Measurements from ENCODE around the gene CAPG.
"Not testable (repeated sequence)": the region's sequence is repeated elsewhere in the genome, so short reads cannot be mapped to it uniquely, and the experiment has no call there.

CAPG gene

GRCh38 chr2:85396531-85397470 lies 13.4 kb downstream of the CAPG start:
- no peak for DNase-seq (ENCODE audit: low read depth)

GRCh38 chr2:85395912-85396475 lies 14.2 kb downstream of the CAPG start:
- DNase-seq (ENCODE audit: low read depth) = no peak

- no peak for DNase-seq (ENCODE audit: low read depth)
Measured at GRCh38 chr2:85394976-85395375, 15.2 kb downstream of the CAPG start.

- no peak for DNase-seq (ENCODE audit: low read depth)
Measured at GRCh38 chr2:85394261-85394681, 15.9 kb downstream of the CAPG start.

GRCh38 chr2:85393836-85394235 lies 16.3 kb downstream of the CAPG start:
- DNase-seq (ENCODE audit: low read depth) = peak; percentile 40

- peak; percentile 28 for DNase-seq (ENCODE audit: low read depth)
Measured at GRCh38 chr2:85390941-85391669, 19.1 kb downstream of the CAPG start.

GRCh38 chr2:85388878-85389538 lies 21.2 kb downstream of the CAPG start:
- no peak for DNase-seq (ENCODE audit: low read depth)

- no peak for DNase-seq (ENCODE audit: low read depth)
Measured at GRCh38 chr2:85387754-85388153, 22.4 kb downstream of the CAPG start.

GRCh38 chr2:85385746-85386145 lies 24.4 kb downstream of the CAPG start:
- DNase-seq (ENCODE audit: low read depth) = no peak

GRCh38 chr2:85383850-85384249 lies 26.3 kb downstream of the CAPG start:
- no peak for DNase-seq (ENCODE audit: low read depth)

GRCh38 chr2:85383151-85383550 lies 27.0 kb downstream of the CAPG start:
- peak; percentile 26 for DNase-seq (ENCODE audit: low read depth)

- no peak for DNase-seq (ENCODE audit: low read depth)
Measured at GRCh38 chr2:85380048-85380447, 30.1 kb downstream of the CAPG start.

GRCh38 chr2:85378257-85378656 lies 31.9 kb downstream of the CAPG start:
- no peak for DNase-seq (ENCODE audit: low read depth)

GRCh38 chr2:85377083-85377482 lies 33.1 kb downstream of the CAPG start:
- no peak for DNase-seq (ENCODE audit: low read depth)

GRCh38 chr2:85376291-85377065 lies 33.7 kb downstream of the CAPG start:
- DNase-seq (ENCODE audit: low read depth) = no peak

GRCh38 chr2:85371045-85371444 lies 39.1 kb downstream of the CAPG start:
- no peak for DNase-seq (ENCODE audit: low read depth)

GRCh38 chr2:85369500-85369899 lies 40.7 kb downstream of the CAPG start:
- no peak for DNase-seq (ENCODE audit: low read depth)

GRCh38 chr2:85368921-85369320 lies 41.2 kb downstream of the CAPG start:
- no peak for DNase-seq (ENCODE audit: low read depth)

- DNase-seq (ENCODE audit: low read depth) = no peak
Measured at GRCh38 chr2:85367180-85367579, 43.0 kb downstream of the CAPG start.

- not testable (repeated sequence) for DNase-seq (ENCODE audit: low read depth)
Measured at GRCh38 chr2:85362653-85363387, 47.3 kb downstream of the CAPG start.

GRCh38 chr2:85357736-85358135 lies 52.4 kb downstream of the CAPG start:
- no peak for DNase-seq (ENCODE audit: low read depth)
